IMR-90 (cell line): ENCODE results near the gene MBL2. TPM values are rescaled to one million over a fixed set of nuclear protein-coding genes. Genes with fewer than 3 reads are reported as not detected.
A peak's percentile ranks its signal among the peaks of the same experiment; 100 is the strongest.

Source experiments
- ATAC-seq: fragments of 200-7000 bp; cut with Tn5 transposase; 2 replicates; pipeline ENCODE4 v1.9.1; 2020; ENCODE audit warnings: low read depth, mild to moderate bottlenecking, moderate library complexity
- BruUV-seq: library from RNA; stranded (reverse); fragments of 400-500 nt; replicated peaks from 2 replicates; lab custom pipeline; 2021; lab: Mats Ljungman, UMichigan
- CTCF ChIA-PET: fragments of 300-600 bp; formaldehyde crosslinking; extraction: SDS; loops from one replicate; lab custom pipeline; 2021; ENCODE audit warnings: antibody characterized with exemption; lab: Yijun Ruan, JAX
- POLR2A ChIA-PET: fragments of 300-600 bp; sonication (Branson Sonifier 250); formaldehyde crosslinking; loops from one replicate; lab custom pipeline; 2022; ENCODE audit warnings: antibody characterized with exemption; ENCODE audit not compliant: unreplicated experiment; lab: Charles Lee
- DNase-seq: peaks from one replicate; pipeline ENCODE4 v3.0.0; 2013
- H2AFZ ChIP-seq: replicated peaks from 2 replicates; pipeline ENCODE3; 2013; ENCODE audit warnings: low read length, mild to moderate bottlenecking; ENCODE audit not compliant: poor library complexity
- H2AK5ac ChIP-seq: 2 replicates; pipeline ENCODE4 v1.6.1; 2013; ENCODE audit warnings: low read depth, low read length, inconsistent platforms
- H2AK9ac ChIP-seq: replicated peaks from 2 replicates; pipeline ENCODE3; 2013; ENCODE audit warnings: mild to moderate bottlenecking, low read depth, low read length, moderate library complexity; ENCODE audit not compliant: poor library complexity
- H2BK120ac ChIP-seq: 2 replicates; pipeline ENCODE4 v1.6.1; 2013; ENCODE audit warnings: low read depth, low read length, inconsistent platforms
- H2BK15ac ChIP-seq: 3 replicates; pipeline ENCODE4 v1.6.1; 2013; ENCODE audit warnings: low read depth, low read length, inconsistent platforms
- H2BK20ac ChIP-seq: 2 replicates; pipeline ENCODE4 v1.6.1; 2013; ENCODE audit warnings: low read depth, mild to moderate bottlenecking, inconsistent platforms, low read length, moderate library complexity
- H2BK5ac ChIP-seq: 2 replicates; pipeline ENCODE4 v1.6.1; 2013; ENCODE audit warnings: mild to moderate bottlenecking, low read depth, low read length, inconsistent platforms; ENCODE audit not compliant: poor library complexity, severe bottlenecking
- H3K14ac ChIP-seq: replicated peaks from 2 replicates; pipeline ENCODE4 v1.6.1; 2013; ENCODE audit warnings: low read depth, low read length, inconsistent platforms
- H3K18ac ChIP-seq: 2 replicates; pipeline ENCODE4 v1.6.1; 2013; ENCODE audit warnings: low read depth, low read length, control low read depth
- H3K23ac ChIP-seq: 2 replicates; pipeline ENCODE4 v1.6.1; 2013; ENCODE audit warnings: low read depth, low read length, inconsistent platforms
- H3K27ac ChIP-seq: 2 replicates; pipeline ENCODE4 v1.5.1; 2013; ENCODE audit warnings: mild to moderate bottlenecking, control low read depth, low read length; ENCODE audit not compliant: insufficient read depth
- H3K27me3 ChIP-seq: 2 replicates; pipeline ENCODE4 v1.6.1; 2013; ENCODE audit warnings: low read length; ENCODE audit not compliant: control insufficient read depth, insufficient read depth
- H3K36me3 ChIP-seq: 2 replicates; pipeline ENCODE4 v1.6.1; 2013; ENCODE audit warnings: low read length, mixed read lengths; ENCODE audit not compliant: control insufficient read depth, insufficient read depth
- H3K4ac ChIP-seq: 2 replicates; pipeline ENCODE4 v1.6.1; 2013; ENCODE audit warnings: low read depth, low read length, inconsistent platforms
- H3K4me1 ChIP-seq: 2 replicates; pipeline ENCODE4 v1.6.1; 2013; ENCODE audit warnings: low read length, mixed read lengths; ENCODE audit not compliant: control insufficient read depth, insufficient read depth
- H3K4me2 ChIP-seq: 2 replicates; pipeline ENCODE4 v1.6.1; 2013; ENCODE audit warnings: low read depth, mild to moderate bottlenecking, control low read depth, low read length, moderate library complexity
- H3K4me3 ChIP-seq: 2 replicates; pipeline ENCODE4 v1.5.1; 2013; ENCODE audit warnings: low read depth, mild to moderate bottlenecking, control low read depth, low read length, moderate library complexity; ENCODE audit not compliant: insufficient read depth
- H3K56ac ChIP-seq: 2 replicates; pipeline ENCODE4 v1.6.1; 2013; ENCODE audit warnings: low read length, inconsistent platforms; ENCODE audit not compliant: insufficient read depth; ENCODE audit errors: extremely low read depth
- H3K79me1 ChIP-seq, 2 experiments: 2 replicates each; pipeline ENCODE4 v1.6.1; 2013; ENCODE audit warnings: low read length in 2 of 2, inconsistent platforms in 1 of 2, low read depth in 1 of 2
- H3K9ac ChIP-seq: 2 replicates; pipeline ENCODE4 v1.6.1; 2013; ENCODE audit warnings: low read depth, low read length, control low read depth
- H3K9me1 ChIP-seq: 2 replicates; pipeline ENCODE4 v1.6.1; 2013; ENCODE audit warnings: low read length, inconsistent platforms; ENCODE audit not compliant: insufficient read depth
- H3K9me3 ChIP-seq: 2 replicates; pipeline ENCODE4 v1.6.1; 2013; ENCODE audit warnings: low read length; ENCODE audit not compliant: control insufficient read depth, insufficient read depth
- H4K20me1 ChIP-seq: 2 replicates; pipeline ENCODE4 v1.6.1; 2013; ENCODE audit warnings: low read length, inconsistent platforms; ENCODE audit not compliant: insufficient read depth
- H4K5ac ChIP-seq: 2 replicates; pipeline ENCODE4 v1.6.1; 2013; ENCODE audit warnings: mild to moderate bottlenecking, low read depth, low read length, control low read depth
- H4K8ac ChIP-seq, 2 experiments: 2 replicates each; pipeline ENCODE4 v1.6.1; 2013; ENCODE audit warnings: low read depth in 2 of 2, low read length in 2 of 2, control low read depth in 1 of 2, inconsistent platforms in 1 of 2
- H4K91ac ChIP-seq: 2 replicates; pipeline ENCODE4 v1.6.1; 2013; ENCODE audit warnings: low read depth, low read length, inconsistent platforms; ENCODE audit not compliant: insufficient read depth
- BHLHE40 ChIP-seq: fragments of 150-350 bp; IDR thresholded peaks from 2 replicates; pipeline ENCODE4 v1.6.1; 2016; ENCODE audit warnings: mild to moderate bottlenecking, low read depth, low read length
- CEBPB ChIP-seq: IDR thresholded peaks from 2 replicates; pipeline ENCODE4 v1.6.1; 2012; ENCODE audit warnings: low read depth, low read length, improper control_type of control experiment
- CTCF ChIP-seq: conservative IDR thresholded peaks from 2 replicates; pipeline ENCODE4 v1.5.1; 2012; ENCODE audit warnings: mild to moderate bottlenecking, low read depth, low read length, improper control_type of control experiment
- ELK1 ChIP-seq: fragments of 150-350 bp; IDR thresholded peaks from 2 replicates; pipeline ENCODE4 v1.6.1; 2016; ENCODE audit warnings: low read depth, mild to moderate bottlenecking, low read length, moderate library complexity, borderline replicate concordance
- FOS ChIP-seq: fragments of 150-350 bp; IDR thresholded peaks from 2 replicates; pipeline ENCODE4 v1.6.1; 2016; ENCODE audit warnings: low read depth, low read length
- MAFK ChIP-seq: IDR thresholded peaks from 2 replicates; pipeline ENCODE4 v1.6.1; 2012; ENCODE audit warnings: low read depth, low read length, improper control_type of control experiment
- MAZ ChIP-seq: IDR thresholded peaks from 2 replicates; pipeline ENCODE4 v1.6.1; 2012; ENCODE audit warnings: low read depth, mild to moderate bottlenecking, low read length, improper control_type of control experiment, moderate library complexity, borderline replicate concordance
- MXI1 ChIP-seq: IDR thresholded peaks from 2 replicates; pipeline ENCODE4 v1.6.1; 2012; ENCODE audit warnings: low read depth, mild to moderate bottlenecking, low read length, moderate library complexity, borderline replicate concordance
- NFE2L2 ChIP-seq: fragments of 150-350 bp; IDR thresholded peaks from 2 replicates; pipeline ENCODE4 v1.6.1; 2016; ENCODE audit warnings: low read depth, mild to moderate bottlenecking, low read length
- POLR2A ChIP-seq: IDR thresholded peaks from 2 replicates; pipeline ENCODE4 v1.6.1; 2012; ENCODE audit warnings: mild to moderate bottlenecking, low read depth, low read length
- RAD21 ChIP-seq: IDR thresholded peaks from 2 replicates; pipeline ENCODE4 v1.6.1; 2012; ENCODE audit warnings: low read length, improper control_type of control experiment
- RFX5 ChIP-seq: IDR thresholded peaks from 2 replicates; pipeline ENCODE4 v1.8.0; 2012; ENCODE audit warnings: low read depth, mild to moderate bottlenecking, low read length, moderate library complexity
- USF2 ChIP-seq: fragments of 150-350 bp; IDR thresholded peaks from 2 replicates; pipeline ENCODE4 v1.6.1; 2017; ENCODE audit warnings: mild to moderate bottlenecking, antibody characterized with exemption, low read length, low read depth
- WGBS, 2 experiments: methylation state at CpG; one replicate each; pipeline versions ENCODE4 v1.1.5 to v1.1.7; 2013; ENCODE audit warnings: missing lambda C conversion rate in 2 of 2; ENCODE audit not compliant: insufficient read length in 1 of 2; ENCODE audit errors: extremely low coverage in 2 of 2; 5-methylcytosine and 5-hydroxymethylcytosine counted together
- dilution Hi-C: fragments of 300-500 bp; cut with HindIII; formaldehyde crosslinking; loops from one replicate; pipeline ENCODE4 v1.14.3; 2018; ENCODE audit warnings: low sequenced_read_pairs; ENCODE audit not compliant: unreplicated experiment
- in situ Hi-C: fragments of 300-500 bp; cut with MboI; formaldehyde crosslinking; loops from 3 replicates; pipeline ENCODE4 v1.14.3; 2019; ENCODE audit warnings: low sequenced_read_pairs, inconsistent platforms, mixed read lengths
- intact Hi-C: fragments of 100-400 bp; cut with micrococcal nuclease; formaldehyde crosslinking; loops from 2 replicates; pipeline ENCODE4 v1.10.0; 2022
- polyA plus RNA-seq, 3 experiments: library from polyadenylated mRNA; depleted of rRNA; stranded (reverse); fragments of >200 nt; gene quantifications; 2 replicates each; pipeline ENCODE4 v1.2.3, GENCODE V29; 2012; ENCODE audit warnings: low replicate concordance in 1 of 3
- total RNA-seq: library from RNA; depleted of rRNA; stranded (reverse); fragments of >200 nt; gene quantifications from 2 replicates; pipeline ENCODE4 v1.2.3, GENCODE V29; 2012

The MBL2 gene
- total and polyA plus RNA-seq, 2 of the 4 experiments (the other 2 are of a cell fraction) = not detected

GRCh38 chr10:52805414-52806285, 33.1 kb upstream of the MBL2 start (continued):
- TF ChIP-seq RAD21 = no peak

- Histone ChIP-seq H3K4me1 (no peaks in the 10 kb centered on the region), H4K91ac (no peak overlapping the region), H4K5ac (no peak overlapping the region), H3K27ac (no peak overlapping the region), H3K4me3 (no peak overlapping the region), H3K18ac (no peak overlapping the region), H2BK120ac (no peak overlapping the region), H2AK9ac (no peak overlapping the region), H3K9ac (no peak overlapping the region), H2BK20ac (no peak overlapping the region), H2AFZ (no peak overlapping the region), H4K20me1 (no peaks in the 10 kb centered on the region), H3K79me1 (no peaks in the 10 kb centered on the region), H3K14ac (no peak overlapping the region), H3K36me3 (no peaks in the 10 kb centered on the region), H4K8ac (no peak overlapping the region), H3K4ac (no peak overlapping the region), H3K56ac (no peak overlapping the region), H3K9me3 (no peaks in the 10 kb centered on the region), H3K23ac (no peak overlapping the region), H3K4me2 (no peak overlapping the region), H3K27me3 (no peaks in the 10 kb centered on the region; the same call in 1 of the 2 replicates), H2BK5ac (no peak overlapping the region), H2AK5ac (no peak overlapping the region), H2BK15ac (no peak overlapping the region), H3K9me1 (no peaks in the 10 kb centered on the region)
- DNase-seq = no peak
- ATAC-seq = peak; percentile 24; the same call in 1 of the 2 replicates
- no TSS peak for BruUV-seq
- intact Hi-C loops (no loop called here), in situ Hi-C loops (no loop called here), dilution Hi-C loops (no loop called here)
- WGBS, 2 experiments = no CpG with 5 or more reads among the region's 1 CpG
- ChIA-PET CTCF (no interaction called here), POLR2A (no interaction called here)
- TF ChIP-seq USF2 (no peak), MAZ (no peak), MXI1 (no peak), ELK1 (no peak), BHLHE40 (no peak), MAFK (no peak), POLR2A (no peak), NFE2L2 (no peak), RFX5 (no peak), CEBPB (no peak), RAD21 (no peak), FOS (no peak), CTCF (no peak)
Observed at GRCh38 chr10:52801947-52802346, 29.4 kb upstream of the MBL2 start.
